GM23338 (cell line): ENCODE data around the gene SMIM5.

Experiments
- CREB1 ChIP-seq: fragments of 250-450 bp; sonication (Bioruptor Pico); IDR thresholded peaks from 2 replicates; pipeline ENCODE4 v1.5.0; 2020; ENCODE audit warnings: low read depth, mild to moderate bottlenecking, moderate library complexity
- EZH2 ChIP-seq: fragments of 200-600 bp; sonication (generic); IDR thresholded peaks from one replicate; pipeline ENCODE4 v1.8.0; 2017; ENCODE audit warnings: antibody characterized with exemption, mild to moderate bottlenecking, low read depth; ENCODE audit not compliant: unreplicated experiment
- EZH2phosphoT487 ChIP-seq: fragments of 200-600 bp; sonication (generic); IDR thresholded peaks from one replicate; pipeline ENCODE4 v1.8.1; 2018; ENCODE audit warnings: antibody characterized with exemption; ENCODE audit not compliant: unreplicated experiment
- JUNB ChIP-seq: IDR thresholded peaks from one replicate; pipeline ENCODE4 v1.6.1; 2016; ENCODE audit warnings: antibody characterized with exemption; ENCODE audit not compliant: unreplicated experiment
- POLR2AphosphoS5 ChIP-seq: IDR thresholded peaks from 2 replicates; pipeline ENCODE4 v1.6.1; 2016; ENCODE audit warnings: antibody characterized with exemption, low read depth
- ZNF331 ChIP-seq: fragments of 250-450 bp; sonication (Bioruptor Pico); IDR thresholded peaks from 2 replicates; pipeline ENCODE4 v1.5.0; 2020; ENCODE audit warnings: low read depth, mild to moderate bottlenecking, moderate library complexity
- TF ChIP-seq, protein P1 (sequence below), 2 experiments: fragments of 200-600 bp in 1 of 2; sonication (generic) in 1 of 2; conservative IDR thresholded peaks; 2 replicates each; pipeline versions ENCODE4 v1.5.1 to v1.6.1; 2016 to 2017; ENCODE audit warnings: antibody characterized with exemption in 2 of 2, low read depth in 2 of 2, mild to moderate bottlenecking in 2 of 2, moderate library complexity in 1 of 2
- TF ChIP-seq, protein P2 (sequence below): IDR thresholded peaks from one replicate; pipeline ENCODE4 v1.6.1; 2018; ENCODE audit warnings: antibody characterized with exemption; ENCODE audit not compliant: unreplicated experiment
- TF ChIP-seq, protein P3 (sequence below): fragments of 250-450 bp; sonication (Bioruptor Pico); IDR thresholded peaks from 2 replicates; pipeline ENCODE4 v1.5.0; 2020; ENCODE audit warnings: mild to moderate bottlenecking, moderate library complexity

DNA sequence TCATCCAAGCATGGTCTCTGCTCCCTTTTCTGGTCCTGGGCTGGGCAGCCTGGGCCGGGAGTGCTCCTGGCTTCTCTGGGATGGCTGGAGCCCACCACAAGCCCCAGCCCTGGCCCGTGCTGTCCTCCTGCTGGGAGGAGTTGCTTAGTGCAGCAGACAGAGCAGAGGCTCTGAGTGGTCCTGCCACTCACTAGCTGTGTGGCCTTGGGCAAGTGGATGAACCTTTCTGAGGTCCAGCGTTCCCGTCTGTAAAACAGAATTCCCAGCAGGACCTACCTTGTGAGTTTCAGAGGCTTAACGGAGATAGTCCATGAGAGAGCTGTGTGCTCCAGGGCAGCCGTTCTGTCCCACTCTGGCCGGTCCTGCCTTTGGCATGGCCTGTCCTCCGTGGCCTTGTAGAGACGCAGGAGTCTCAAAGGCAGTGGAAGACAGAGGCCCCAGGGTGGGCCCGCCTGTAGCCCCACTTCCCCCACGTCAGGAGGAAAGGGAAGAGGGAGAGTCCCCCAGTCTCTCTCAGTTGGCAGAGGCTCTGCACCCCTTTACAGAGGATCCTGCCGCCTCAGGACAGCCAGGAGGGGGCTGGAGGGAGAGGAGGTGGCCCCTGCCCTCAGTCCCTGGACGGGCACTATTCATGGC, 37.8 kb upstream of the SMIM5 start:
- TF ChIP-seq, protein P1, sequence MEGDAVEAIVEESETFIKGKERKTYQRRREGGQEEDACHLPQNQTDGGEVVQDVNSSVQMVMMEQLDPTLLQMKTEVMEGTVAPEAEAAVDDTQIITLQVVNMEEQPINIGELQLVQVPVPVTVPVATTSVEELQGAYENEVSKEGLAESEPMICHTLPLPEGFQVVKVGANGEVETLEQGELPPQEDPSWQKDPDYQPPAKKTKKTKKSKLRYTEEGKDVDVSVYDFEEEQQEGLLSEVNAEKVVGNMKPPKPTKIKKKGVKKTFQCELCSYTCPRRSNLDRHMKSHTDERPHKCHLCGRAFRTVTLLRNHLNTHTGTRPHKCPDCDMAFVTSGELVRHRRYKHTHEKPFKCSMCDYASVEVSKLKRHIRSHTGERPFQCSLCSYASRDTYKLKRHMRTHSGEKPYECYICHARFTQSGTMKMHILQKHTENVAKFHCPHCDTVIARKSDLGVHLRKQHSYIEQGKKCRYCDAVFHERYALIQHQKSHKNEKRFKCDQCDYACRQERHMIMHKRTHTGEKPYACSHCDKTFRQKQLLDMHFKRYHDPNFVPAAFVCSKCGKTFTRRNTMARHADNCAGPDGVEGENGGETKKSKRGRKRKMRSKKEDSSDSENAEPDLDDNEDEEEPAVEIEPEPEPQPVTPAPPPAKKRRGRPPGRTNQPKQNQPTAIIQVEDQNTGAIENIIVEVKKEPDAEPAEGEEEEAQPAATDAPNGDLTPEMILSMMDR (conservative IDR thresholded peaks at IDR 0.05; ENCODE audit: low read depth in 2 of 2): no peak
- TF ChIP-seq POLR2AphosphoS5 (no peak), CREB1 (CRISPR knock-in tag) (no peak), EZH2 (no peak), JUNB (no peak), ZNF331 (no peak), EZH2phosphoT487 (no peak)
- TF ChIP-seq, protein P2, sequence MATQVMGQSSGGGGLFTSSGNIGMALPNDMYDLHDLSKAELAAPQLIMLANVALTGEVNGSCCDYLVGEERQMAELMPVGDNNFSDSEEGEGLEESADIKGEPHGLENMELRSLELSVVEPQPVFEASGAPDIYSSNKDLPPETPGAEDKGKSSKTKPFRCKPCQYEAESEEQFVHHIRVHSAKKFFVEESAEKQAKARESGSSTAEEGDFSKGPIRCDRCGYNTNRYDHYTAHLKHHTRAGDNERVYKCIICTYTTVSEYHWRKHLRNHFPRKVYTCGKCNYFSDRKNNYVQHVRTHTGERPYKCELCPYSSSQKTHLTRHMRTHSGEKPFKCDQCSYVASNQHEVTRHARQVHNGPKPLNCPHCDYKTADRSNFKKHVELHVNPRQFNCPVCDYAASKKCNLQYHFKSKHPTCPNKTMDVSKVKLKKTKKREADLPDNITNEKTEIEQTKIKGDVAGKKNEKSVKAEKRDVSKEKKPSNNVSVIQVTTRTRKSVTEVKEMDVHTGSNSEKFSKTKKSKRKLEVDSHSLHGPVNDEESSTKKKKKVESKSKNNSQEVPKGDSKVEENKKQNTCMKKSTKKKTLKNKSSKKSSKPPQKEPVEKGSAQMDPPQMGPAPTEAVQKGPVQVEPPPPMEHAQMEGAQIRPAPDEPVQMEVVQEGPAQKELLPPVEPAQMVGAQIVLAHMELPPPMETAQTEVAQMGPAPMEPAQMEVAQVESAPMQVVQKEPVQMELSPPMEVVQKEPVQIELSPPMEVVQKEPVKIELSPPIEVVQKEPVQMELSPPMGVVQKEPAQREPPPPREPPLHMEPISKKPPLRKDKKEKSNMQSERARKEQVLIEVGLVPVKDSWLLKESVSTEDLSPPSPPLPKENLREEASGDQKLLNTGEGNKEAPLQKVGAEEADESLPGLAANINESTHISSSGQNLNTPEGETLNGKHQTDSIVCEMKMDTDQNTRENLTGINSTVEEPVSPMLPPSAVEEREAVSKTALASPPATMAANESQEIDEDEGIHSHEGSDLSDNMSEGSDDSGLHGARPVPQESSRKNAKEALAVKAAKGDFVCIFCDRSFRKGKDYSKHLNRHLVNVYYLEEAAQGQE: no peak
- TF ChIP-seq, protein P3, sequence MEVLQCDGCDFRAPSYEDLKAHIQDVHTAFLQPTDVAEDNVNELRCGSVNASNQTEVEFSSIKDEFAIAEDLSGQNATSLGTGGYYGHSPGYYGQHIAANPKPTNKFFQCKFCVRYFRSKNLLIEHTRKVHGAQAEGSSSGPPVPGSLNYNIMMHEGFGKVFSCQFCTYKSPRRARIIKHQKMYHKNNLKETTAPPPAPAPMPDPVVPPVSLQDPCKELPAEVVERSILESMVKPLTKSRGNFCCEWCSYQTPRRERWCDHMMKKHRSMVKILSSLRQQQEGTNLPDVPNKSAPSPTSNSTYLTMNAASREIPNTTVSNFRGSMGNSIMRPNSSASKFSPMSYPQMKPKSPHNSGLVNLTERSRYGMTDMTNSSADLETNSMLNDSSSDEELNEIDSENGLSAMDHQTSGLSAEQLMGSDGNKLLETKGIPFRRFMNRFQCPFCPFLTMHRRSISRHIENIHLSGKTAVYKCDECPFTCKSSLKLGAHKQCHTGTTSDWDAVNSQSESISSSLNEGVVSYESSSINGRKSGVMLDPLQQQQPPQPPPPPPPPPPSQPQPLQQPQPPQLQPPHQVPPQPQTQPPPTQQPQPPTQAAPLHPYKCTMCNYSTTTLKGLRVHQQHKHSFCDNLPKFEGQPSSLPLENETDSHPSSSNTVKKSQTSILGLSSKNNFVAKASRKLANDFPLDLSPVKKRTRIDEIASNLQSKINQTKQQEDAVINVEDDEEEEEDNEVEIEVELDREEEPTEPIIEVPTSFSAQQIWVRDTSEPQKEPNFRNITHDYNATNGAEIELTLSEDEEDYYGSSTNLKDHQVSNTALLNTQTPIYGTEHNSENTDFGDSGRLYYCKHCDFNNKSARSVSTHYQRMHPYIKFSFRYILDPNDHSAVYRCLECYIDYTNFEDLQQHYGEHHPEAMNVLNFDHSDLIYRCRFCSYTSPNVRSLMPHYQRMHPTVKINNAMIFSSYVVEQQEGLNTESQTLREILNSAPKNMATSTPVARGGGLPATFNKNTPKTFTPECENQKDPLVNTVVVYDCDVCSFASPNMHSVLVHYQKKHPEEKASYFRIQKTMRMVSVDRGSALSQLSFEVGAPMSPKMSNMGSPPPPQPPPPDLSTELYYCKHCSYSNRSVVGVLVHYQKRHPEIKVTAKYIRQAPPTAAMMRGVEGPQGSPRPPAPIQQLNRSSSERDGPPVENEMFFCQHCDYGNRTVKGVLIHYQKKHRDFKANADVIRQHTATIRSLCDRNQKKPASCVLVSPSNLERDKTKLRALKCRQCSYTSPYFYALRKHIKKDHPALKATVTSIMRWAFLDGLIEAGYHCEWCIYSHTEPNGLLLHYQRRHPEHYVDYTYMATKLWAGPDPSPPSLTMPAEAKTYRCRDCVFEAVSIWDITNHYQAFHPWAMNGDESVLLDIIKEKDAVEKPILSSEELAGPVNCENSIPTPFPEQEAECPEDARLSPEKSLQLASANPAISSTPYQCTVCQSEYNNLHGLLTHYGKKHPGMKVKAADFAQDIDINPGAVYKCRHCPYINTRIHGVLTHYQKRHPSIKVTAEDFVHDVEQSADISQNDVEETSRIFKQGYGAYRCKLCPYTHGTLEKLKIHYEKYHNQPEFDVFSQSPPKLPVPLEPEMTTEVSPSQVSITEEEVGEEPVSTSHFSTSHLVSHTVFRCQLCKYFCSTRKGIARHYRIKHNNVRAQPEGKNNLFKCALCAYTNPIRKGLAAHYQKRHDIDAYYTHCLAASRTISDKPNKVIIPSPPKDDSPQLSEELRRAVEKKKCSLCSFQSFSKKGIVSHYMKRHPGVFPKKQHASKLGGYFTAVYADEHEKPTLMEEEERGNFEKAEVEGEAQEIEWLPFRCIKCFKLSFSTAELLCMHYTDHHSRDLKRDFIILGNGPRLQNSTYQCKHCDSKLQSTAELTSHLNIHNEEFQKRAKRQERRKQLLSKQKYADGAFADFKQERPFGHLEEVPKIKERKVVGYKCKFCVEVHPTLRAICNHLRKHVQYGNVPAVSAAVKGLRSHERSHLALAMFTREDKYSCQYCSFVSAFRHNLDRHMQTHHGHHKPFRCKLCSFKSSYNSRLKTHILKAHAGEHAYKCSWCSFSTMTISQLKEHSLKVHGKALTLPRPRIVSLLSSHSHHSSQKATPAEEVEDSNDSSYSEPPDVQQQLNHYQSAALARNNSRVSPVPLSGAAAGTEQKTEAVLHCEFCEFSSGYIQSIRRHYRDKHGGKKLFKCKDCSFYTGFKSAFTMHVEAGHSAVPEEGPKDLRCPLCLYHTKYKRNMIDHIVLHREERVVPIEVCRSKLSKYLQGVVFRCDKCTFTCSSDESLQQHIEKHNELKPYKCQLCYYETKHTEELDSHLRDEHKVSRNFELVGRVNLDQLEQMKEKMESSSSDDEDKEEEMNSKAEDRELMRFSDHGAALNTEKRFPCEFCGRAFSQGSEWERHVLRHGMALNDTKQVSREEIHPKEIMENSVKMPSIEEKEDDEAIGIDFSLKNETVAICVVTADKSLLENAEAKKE: no peak
